Kidney epithelial cell (primary cell): Measurements from ENCODE around the gene ATF4. TPM values are rescaled to one million over a fixed set of nuclear protein-coding genes. Genes with fewer than 3 reads are reported as not detected.
A peak's percentile ranks its signal among the peaks of the same experiment; 100 is the strongest.

Experiments used
- DNase-seq: peaks from one replicate; pipeline ENCODE4 v3.0.0-alpha.2; 2010; ENCODE audit warnings: low read depth
- H3K27me3 ChIP-seq: 2 replicates; pipeline ENCODE4 v1.6.0; 2011; ENCODE audit warnings: low read length; ENCODE audit not compliant: control insufficient read depth, insufficient read depth
- H3K36me3 ChIP-seq: 2 replicates; pipeline ENCODE4 v1.5.1; 2011; ENCODE audit warnings: low read length; ENCODE audit not compliant: control insufficient read depth, insufficient read depth
- H3K4me3 ChIP-seq: 2 replicates; pipeline ENCODE4 v1.5.1; 2011; ENCODE audit warnings: low read depth, mild to moderate bottlenecking, control low read depth, low read length
- CTCF ChIP-seq: IDR thresholded peaks from 2 replicates; pipeline ENCODE4 v1.5.1; 2011; ENCODE audit warnings: mild to moderate bottlenecking, moderate library complexity, low read length, control low read depth, inconsistent platforms; ENCODE audit not compliant: insufficient read depth, poor library complexity, severe bottlenecking
- total RNA-seq: library from RNA; depleted of rRNA; stranded (reverse); fragments of >200 nt; gene quantifications from 2 replicates; pipeline ENCODE4 v1.2.3, GENCODE V29; 2015

ATF4 gene
- total RNA-seq, 1 donor from 2014 or later = 763 TPM

GRCh38 chr22:39496131-39496838 is 24.1 kb upstream of the ATF4 start:
- DNase-seq = no peak
- H3K4me3 ChIP-seq = no peak overlapping the region

GRCh38 chr22:39497429-39497828 is 22.9 kb upstream of the ATF4 start:
- Histone ChIP-seq H3K27me3 (peaks cover 2% of the 10 kb centered on the region), H3K36me3 (no peaks in the 10 kb centered on the region), H3K4me3 (no peak overlapping the region)
- no peak for TF ChIP-seq CTCF
- DNase-seq = no peak

More at GRCh38 chr22:39496131-39496838, 24.1 kb upstream of the ATF4 start:
- peaks cover 2% of the 10 kb centered on the region for H3K27me3 ChIP-seq
- peak; percentile 85 for TF ChIP-seq CTCF
- no peaks in the 10 kb centered on the region for H3K36me3 ChIP-seq

GRCh38 chr22:39498368-39498767 is 22.0 kb upstream of the ATF4 start:
- TF ChIP-seq CTCF = no peak
- Histone ChIP-seq H3K4me3 (no peak overlapping the region), H3K36me3 (no peaks in the 10 kb centered on the region), H3K27me3 (peaks cover 2% of the 10 kb centered on the region)
- DNase-seq = no peak

- H3K27me3 ChIP-seq = peaks cover 2% of the 10 kb centered on the region
- TF ChIP-seq CTCF = no peak
- H3K36me3 ChIP-seq = no peaks in the 10 kb centered on the region
- no peak overlapping the region for H3K4me3 ChIP-seq
- no peak for DNase-seq
Measured at GRCh38 chr22:39498802-39499201, 21.6 kb upstream of the ATF4 start.

- peaks cover 2% of the 10 kb centered on the region for H3K27me3 ChIP-seq
- no peak overlapping the region for H3K4me3 ChIP-seq
- DNase-seq = no peak
- TF ChIP-seq CTCF = no peak
- peaks cover 2% of the 10 kb centered on the region for H3K36me3 ChIP-seq
Measured at GRCh38 chr22:39500101-39500500, 20.3 kb upstream of the ATF4 start.

GRCh38 chr22:39501644-39502108 is 18.7 kb upstream of the ATF4 start:
- Histone ChIP-seq H3K4me3 (peak overlapping the region; percentile 96), H3K27me3 (peaks cover 2% of the 10 kb centered on the region), H3K36me3 (peaks cover 2% of the 10 kb centered on the region)
- no peak for TF ChIP-seq CTCF
- DNase-seq = no peak
